GOT3 (cell line): Measurements from ENCODE around the gene ARRDC2.
"Not testable (repeated sequence)": the region's sequence is repeated elsewhere in the genome, so short reads cannot be mapped to it uniquely, and the experiment has no call there.

Experiments
- DNase-seq: peaks from one replicate; lab custom pipeline; 2025; ENCODE audit warnings: mixed read lengths; lab: John Stamatoyannopoulos, UW

ARRDC2 gene

GRCh38 chr19:18007917-18008673, at the start of gene ARRDC2:
Gene ARRDC2 (plus strand): TSS chr19:18008170. CDS start chr19:18008311, 141 bp downstream.
- peak; percentile 37 for DNase-seq

- DNase-seq: no peak
Measured at GRCh38 chr19:17963936-17964691, 43.9 kb upstream of the ARRDC2 start.

GRCh38 chr19:17965370-17966128, 42.4 kb upstream of the ARRDC2 start:
- no peak for DNase-seq

- DNase-seq: no peak
Measured at GRCh38 chr19:17966129-17966483, 41.9 kb upstream of the ARRDC2 start.

DNA sequence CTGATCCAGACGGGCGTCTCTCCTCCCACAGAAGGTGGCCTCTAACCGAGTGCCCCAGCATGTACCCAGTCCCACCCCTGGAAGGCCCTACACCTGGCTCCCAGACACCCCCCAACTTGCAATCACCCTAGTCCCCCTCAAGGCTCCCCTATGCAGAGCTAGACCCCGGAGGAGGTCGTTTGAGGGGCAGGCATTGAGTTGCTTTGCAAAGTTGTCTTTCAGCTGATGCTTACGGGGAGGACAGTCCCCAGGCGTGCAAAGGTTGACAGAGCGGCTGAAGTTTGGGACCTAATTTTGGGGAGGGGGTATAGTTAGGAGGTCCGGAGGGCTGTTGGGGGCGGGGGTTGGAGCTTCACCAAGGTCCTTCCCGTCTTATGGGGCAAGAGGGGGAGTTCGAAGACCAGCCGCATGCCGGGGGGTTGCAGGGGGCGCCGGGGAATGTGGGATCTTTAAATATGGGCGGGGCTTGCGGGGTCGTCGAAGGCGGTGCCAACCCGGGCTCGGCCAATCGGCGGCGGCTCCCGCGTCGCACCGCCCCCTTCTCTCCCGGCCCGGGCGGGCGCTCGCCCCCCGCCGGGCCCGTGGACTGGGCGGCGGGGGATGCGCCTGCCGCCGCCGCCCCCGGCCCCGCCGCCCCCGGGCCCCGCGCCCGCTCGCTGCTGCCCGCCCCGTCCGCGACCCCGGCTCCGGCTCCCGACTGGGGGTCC, 41.3 kb upstream of the ARRDC2 start, which contains the start of gene KCNN1:
Gene KCNN1, plus strand, starts transcription at position 558 of the 707 bp plus-strand sequence. CDS start 6,782 bp downstream, outside the sequence.
- DNase-seq: no peak

- DNase-seq: no peak
Measured at GRCh38 chr19:17967257-17968051, 40.5 kb upstream of the ARRDC2 start.

- no peak for DNase-seq
Measured at GRCh38 chr19:17968362-17968761, 39.6 kb upstream of the ARRDC2 start.

DNA sequence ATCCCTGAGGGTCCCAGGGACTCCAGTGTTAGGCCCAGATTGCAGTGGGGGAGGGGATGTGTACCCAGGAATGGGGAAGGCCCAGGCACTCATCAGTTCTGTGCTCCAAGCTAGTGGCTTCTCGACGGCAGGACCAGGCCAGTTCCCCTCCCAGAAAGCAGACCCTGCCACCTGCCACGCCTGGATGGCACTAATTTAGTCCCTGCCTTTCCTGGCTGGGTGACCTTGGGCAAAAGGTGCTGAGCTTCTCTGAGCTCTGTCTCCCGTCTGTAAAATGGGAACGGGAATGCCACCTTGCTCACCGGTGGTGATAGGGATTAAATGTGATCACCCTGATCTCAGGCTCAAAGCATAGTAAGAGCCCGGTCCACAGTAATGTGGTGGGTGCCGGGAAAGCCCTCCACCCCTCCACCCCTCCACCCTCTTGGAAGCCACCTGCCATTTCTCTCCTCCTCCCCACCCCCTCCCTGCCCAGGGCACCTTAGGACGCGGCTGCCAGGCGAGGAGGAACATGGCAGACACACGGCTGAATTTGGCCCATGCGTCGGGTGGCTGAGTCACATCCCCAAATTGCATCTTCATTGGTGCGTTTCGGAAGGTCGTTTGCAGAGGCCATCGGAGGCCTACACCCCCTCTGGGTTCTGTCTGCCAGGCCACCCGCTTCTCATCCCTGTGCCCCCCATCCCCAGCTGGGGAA, 38.7 kb upstream of the ARRDC2 start:
- no peak for DNase-seq

GRCh38 chr19:17972230-17972629, 35.7 kb upstream of the ARRDC2 start:
- no peak for DNase-seq

DNA sequence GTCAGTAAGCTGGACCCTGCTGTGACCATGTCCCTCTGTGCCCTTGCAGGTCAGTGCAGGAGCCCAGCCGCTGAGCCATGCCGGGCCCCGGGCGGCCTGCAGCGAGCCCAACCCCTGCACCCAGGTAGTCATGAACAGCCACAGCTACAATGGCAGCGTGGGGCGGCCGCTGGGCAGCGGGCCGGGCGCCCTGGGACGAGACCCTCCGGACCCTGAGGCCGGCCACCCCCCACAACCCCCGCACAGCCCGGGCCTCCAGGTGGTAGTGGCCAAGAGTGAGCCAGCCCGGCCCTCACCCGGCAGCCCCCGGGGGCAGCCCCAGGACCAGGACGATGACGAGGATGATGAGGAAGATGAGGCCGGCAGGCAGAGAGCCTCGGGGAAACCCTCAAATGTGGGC, 34.2 kb upstream of the ARRDC2 start:
- no peak for DNase-seq

- no peak for DNase-seq
Measured at GRCh38 chr19:17974551-17974950, 33.4 kb upstream of the ARRDC2 start.

DNA sequence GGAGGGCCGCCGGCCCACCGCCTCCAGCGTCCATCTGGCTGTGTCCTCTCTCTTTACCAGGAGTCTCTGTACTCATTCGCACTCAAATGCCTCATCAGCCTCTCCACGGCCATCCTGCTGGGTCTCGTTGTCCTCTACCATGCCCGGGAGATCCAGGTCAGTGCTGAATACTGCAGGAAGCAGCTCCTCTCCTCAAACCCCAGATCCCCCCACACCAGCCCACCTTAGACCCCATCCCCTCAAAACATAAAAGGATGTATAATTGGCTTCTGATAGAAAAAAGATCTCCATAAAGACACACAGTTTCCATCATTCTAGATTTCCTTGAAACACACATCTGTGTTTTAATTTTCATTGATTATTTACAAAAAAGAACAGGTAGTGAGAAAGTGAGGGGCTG, 32.9 kb upstream of the ARRDC2 start:
- DNase-seq: no peak

- DNase-seq: no peak
Measured at GRCh38 chr19:17977021-17977420, 30.9 kb upstream of the ARRDC2 start.

DNA sequence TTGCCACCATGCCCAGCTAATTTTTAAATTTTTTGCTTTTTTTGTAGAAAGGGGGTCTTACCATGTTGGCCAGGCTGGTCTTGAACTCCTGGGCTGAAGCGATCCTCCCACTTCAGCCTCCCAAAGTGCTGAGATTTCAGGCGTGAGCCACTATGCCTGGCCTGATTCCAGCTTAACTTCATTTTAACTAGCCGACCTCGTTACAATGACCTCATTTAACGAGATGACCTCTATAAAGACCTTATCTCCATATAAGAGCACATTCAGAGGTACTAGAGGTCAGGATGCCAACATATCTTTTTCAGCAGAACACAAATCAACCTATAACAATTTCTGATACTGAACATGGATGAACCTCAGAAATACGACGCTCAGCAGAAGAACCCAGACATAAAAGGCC, 30.5 kb upstream of the ARRDC2 start:
- no peak for DNase-seq

GRCh38 chr19:17981611-17982010, 26.4 kb upstream of the ARRDC2 start:
- no peak for DNase-seq

GRCh38 chr19:17982430-17982829, 25.5 kb upstream of the ARRDC2 start:
- DNase-seq: no peak

DNA sequence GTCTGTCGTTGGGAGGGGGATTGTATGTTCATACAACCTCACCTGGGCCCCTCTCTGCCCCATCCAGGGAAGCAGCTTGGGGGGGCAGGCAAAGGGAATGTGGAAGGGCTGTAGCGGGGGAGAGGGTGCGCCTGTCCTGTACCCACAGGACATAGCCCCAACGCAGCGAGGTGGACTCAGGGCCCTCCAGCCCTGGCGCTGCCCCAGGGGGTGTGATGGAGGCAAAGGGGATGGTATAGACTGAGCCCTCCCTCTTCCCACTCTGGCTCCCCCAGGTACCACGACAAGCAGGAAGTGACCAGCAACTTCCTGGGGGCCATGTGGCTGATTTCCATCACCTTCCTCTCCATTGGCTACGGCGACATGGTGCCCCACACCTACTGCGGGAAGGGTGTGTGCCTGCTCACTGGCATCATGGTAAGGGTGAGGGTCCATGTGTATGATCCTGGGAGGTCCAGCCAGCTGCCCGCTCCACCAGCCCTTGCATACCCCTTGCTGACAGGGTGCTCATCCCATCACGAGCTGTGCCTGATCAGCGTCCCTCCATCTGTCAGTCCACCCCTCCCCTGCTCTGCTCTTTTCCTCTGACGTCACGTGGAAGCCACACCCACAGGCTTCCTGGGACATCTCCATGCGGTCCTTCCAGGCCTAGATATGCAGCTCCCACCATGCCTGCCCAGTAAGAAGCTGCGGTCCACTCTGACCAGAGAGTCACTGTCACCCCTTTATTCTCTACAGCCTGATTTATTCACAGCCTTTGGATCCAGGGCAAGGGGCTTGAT, 22.7 kb upstream of the ARRDC2 start:
- no peak for DNase-seq

GRCh38 chr19:17986569-17986968, 21.4 kb upstream of the ARRDC2 start:
- not testable (repeated sequence) for DNase-seq

DNA sequence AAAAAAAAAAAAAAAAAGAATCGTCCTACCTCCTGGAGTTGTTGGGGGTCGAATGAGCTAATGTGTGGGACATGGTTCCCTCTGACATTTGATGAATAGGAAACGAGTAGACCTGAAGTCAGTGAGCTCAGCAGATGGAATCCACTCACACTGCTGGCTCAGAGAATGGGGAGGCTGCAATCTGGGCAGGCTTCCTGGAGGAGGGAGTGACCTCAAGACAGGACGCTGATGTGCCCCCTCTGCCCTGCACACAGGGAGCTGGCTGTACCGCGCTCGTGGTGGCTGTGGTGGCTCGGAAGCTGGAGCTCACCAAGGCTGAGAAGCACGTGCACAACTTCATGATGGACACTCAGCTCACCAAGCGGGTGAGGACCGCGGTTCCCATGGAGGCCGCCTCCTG, 19.8 kb upstream of the ARRDC2 start:
- DNase-seq: no peak
